CD4-positive, alpha-beta T cell treated with Interleukin-17A for 1 hour (primary cell): ENCODE measurements around the gene LEPROT.
A peak's percentile ranks its signal among the peaks of the same experiment; 100 is the strongest.

Experiments used
- DNase-seq: peaks from one replicate; pipeline ENCODE4 v3.0.0-alpha.2; 2020

The LEPROT gene

GRCh38 chr1:65412984-65413375 lies 7.5 kb upstream of the LEPROT start:
- no peak for DNase-seq

GRCh38 chr1:65414538-65414937 lies 5.9 kb upstream of the LEPROT start:
- DNase-seq: no peak

GRCh38 chr1:65416767-65417166 lies 3.7 kb upstream of the LEPROT start:
- DNase-seq: no peak

- DNase-seq: no peak
Observed at GRCh38 chr1:65417729-65418128, 2.7 kb upstream of the LEPROT start.

- DNase-seq: no peak
Observed at GRCh38 chr1:65418522-65419185, 1.8 kb upstream of the LEPROT start.

GRCh38 chr1:65419681-65420589 lies 533 bp upstream of the LEPROT start:
- DNase-seq: peak; percentile 99

- no peak for DNase-seq
Observed at GRCh38 chr1:65421351-65422025, 1.0 kb downstream of the LEPROT start.

GRCh38 chr1:65422241-65423203 lies 2.1 kb downstream of the LEPROT start:
- no peak for DNase-seq

- DNase-seq: no peak
Observed at GRCh38 chr1:65423884-65424572, 3.6 kb downstream of the LEPROT start.

- DNase-seq: no peak
Observed at GRCh38 chr1:65424573-65424889, 4.1 kb downstream of the LEPROT start.

- DNase-seq: no peak
Observed at GRCh38 chr1:65425006-65425405, 4.5 kb downstream of the LEPROT start.

GRCh38 chr1:65425697-65426096 lies 5.2 kb downstream of the LEPROT start:
- DNase-seq: no peak

GRCh38 chr1:65429078-65429477 lies 8.6 kb downstream of the LEPROT start:
- DNase-seq: no peak

GRCh38 chr1:65429806-65430205 lies 9.3 kb downstream of the LEPROT start:
- no peak for DNase-seq

- DNase-seq: peak; percentile 48
Observed at GRCh38 chr1:65431111-65431705, 10.7 kb downstream of the LEPROT start.

GRCh38 chr1:65432918-65433317 lies 12.4 kb downstream of the LEPROT start:
- no peak for DNase-seq

- no peak for DNase-seq
Observed at GRCh38 chr1:65434255-65434654, 13.8 kb downstream of the LEPROT start.

GRCh38 chr1:65434760-65435159 lies 14.3 kb downstream of the LEPROT start:
- no peak for DNase-seq

GRCh38 chr1:65435987-65436386 lies 15.5 kb downstream of the LEPROT start:
- no peak for DNase-seq

GRCh38 chr1:65437616-65438015 lies 17.1 kb downstream of the LEPROT start:
- no peak for DNase-seq

- DNase-seq: no peak
Observed at GRCh38 chr1:65440322-65440900, 19.9 kb downstream of the LEPROT start.
